GM21447 (cell line): ENCODE results near the gene NDFIP2.

ENCODE experiments used
- ATAC-seq: cut with Tn5 transposase; IDR thresholded peaks from one replicate; pipeline ENCODE4 v1.9.1; 2021; ENCODE audit not compliant: unreplicated experiment

Gene NDFIP2

DNA sequence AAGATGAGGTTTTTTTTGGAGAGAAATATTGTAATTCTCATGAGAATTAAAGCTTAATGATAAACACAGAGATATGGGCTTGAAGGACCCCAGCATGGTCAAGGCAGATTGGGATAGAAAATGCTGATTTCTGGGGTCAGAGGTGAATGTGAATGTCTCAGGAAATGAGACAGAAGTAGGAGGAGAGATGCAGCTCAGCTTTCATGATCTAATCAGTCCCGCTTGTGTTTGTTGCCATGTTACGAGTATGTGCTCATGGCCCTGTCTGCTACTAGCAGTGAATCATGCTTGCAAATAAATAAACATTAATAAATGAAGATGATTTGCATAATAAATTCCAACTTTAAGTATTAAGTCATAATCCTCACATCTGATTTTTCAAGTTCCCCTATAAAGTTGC is 23.0 kb upstream of the NDFIP2 start:
- no peak for ATAC-seq

DNA sequence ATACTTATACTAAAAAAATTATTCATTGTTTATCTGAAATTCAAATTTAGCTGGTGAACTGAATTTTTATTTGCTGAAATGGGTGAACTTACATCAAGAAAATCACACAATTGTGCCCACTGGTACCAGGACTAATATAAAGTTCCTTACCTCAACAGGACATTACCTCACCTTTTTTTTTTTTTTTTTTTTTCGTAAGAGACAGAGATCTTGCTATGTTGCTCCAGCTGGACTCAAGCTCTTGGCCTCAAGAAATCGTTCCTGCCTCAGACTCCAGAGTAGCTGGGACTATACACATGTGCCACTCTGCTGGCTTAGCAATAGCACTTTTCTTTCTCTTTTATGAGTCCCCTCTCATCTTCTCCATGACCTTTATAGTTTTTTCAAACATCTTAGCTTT is 22.5 kb upstream of the NDFIP2 start:
- ATAC-seq = no peak

DNA sequence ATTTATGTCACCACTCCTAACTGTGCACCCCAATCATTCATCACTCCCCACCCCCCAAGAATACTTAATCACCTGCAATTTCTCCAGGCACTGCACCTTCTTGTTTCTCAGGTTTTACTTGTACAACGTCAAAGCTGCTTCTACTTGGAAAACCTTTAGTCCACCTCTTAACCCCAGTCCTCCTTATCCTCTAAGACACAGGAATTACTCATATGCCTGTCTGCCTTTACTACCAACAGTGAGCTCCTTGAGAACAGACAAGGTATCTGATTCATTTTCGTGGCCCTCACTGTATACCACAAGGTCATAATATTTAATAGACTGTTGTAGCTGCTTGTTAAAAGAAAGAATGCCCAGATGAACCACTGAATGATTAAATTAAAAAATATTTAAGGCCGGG is 21.0 kb upstream of the NDFIP2 start:
- ATAC-seq = no peak

DNA sequence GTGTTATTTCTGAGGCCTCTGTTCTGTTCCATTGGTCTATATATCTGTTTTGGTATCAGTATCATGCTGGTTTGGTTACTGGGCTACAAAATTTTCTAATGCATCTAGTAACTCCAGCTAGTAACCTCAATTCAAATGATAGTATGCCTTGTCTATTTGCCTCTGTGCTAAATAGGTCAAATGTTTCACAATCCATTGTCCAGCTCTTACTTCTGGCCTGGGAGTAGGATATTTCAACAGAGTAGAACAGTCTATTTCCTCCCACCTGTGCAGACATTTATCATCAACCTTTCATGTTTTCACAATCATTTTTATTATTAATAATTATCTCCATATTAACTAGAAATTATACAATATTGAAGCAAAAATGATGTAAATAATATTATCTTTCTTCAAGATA is 18.1 kb upstream of the NDFIP2 start:
- no peak for ATAC-seq

DNA sequence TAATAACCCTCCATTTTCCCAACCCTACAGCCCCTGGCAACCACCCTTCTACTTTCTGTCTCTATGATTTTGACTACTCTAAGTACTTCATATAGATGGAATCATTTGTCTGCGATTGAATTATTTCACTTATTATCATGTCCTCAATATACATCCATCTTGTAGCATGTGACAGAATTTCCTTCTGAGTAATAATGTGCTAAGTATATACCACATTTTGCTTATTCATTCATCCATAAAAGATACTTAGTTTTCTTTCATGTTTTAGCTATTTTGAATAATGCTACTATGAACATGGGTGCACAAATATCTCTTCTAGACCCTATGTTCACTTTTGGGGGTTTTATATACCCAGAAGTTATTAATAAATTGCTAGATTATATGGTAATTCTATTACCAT is 17.4 kb upstream of the NDFIP2 start:
- no peak for ATAC-seq

DNA sequence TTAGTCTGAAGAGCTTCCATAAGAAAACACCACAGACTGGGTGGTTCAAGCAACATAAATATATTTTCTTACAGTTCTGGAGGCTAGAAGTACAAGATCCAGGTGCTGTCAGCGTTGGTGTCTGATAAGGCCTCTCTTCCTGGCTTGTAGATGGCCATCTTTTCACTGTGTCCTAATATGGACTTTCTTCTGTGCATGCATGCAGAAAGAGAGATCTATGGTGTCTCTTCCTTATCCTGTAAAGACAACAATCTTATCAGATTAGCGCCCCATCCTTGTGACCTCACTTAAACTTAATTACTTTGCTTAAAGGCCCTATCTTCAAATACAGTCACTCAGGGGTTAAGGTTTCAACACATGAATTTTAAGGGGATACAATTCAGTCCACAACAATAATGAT is 14.1 kb upstream of the NDFIP2 start:
- no peak for ATAC-seq

DNA sequence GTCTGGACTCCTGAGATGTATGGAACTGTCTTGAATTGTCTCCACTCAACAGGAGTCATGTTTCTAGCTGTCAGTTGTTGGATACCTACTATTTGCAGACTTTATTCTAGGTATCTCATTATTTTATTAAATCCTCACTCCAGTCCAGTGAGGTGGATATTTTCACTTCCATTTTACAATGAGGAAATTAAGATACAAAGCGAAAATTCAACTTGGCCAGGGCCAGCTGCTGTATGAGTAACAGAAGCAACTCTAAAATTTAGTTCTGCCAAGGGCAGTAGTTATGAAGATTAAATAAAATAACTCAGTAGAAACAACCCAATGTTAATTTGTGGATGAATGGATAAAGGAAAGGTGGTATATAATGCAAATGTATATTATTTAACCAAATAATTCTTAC is 12.6 kb upstream of the NDFIP2 start:
- no peak for ATAC-seq

DNA sequence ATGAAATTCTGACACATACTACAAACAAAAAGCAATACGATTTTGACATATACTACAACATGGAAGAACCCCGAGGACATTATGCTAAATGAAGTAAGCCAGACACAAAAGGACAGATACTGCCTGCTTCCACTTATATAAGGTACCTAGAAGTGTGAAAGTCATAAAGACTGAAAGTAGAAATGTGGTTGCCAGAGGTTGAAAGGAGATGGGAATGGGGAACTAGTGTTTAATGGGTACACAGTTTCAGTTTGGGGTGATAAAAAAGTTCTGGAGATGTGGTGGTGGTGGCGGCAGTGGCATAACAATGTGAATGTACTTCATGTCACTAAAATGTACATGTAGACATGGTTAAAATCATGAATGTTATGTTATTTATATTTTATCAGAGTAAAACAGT is 12.1 kb upstream of the NDFIP2 start:
- ATAC-seq = no peak

DNA sequence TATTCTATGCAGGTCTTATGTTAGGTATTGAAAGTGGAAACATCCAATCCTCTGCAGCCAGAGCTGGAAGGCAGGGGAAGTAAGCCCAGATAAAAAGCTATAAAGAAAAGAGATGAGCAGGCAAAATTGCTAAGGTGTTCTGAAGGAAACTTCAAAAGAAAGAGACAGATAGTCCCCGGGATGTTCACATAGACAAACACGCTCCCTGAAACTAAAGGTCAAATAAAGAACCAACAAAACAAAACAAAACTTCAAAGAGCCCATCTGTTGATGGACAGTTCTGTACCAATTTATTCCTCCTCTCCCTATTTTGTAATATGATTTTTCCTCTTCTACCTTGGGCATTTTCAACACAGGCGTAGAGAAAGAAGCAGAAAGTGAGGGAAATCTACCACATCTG is 11.3 kb upstream of the NDFIP2 start:
- ATAC-seq = no peak

DNA sequence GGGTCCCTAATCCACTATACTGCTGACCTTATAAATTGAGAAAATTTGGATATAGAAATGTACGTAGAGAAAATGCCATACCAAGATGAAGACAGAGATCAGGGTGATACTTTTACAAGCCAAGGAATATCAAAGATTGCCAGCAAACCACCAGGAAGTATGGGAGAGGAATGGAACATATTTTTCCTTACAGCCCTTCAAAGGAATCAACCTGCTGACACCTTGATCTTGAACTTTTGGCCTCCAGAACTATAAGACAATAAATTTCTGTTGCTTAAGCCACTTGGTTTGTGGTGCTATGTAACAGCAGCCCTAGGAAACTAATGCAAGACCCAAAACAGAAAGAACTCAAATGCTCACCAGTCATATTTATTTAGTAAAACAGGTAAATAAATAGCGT is 10.3 kb upstream of the NDFIP2 start:
- no peak for ATAC-seq

DNA sequence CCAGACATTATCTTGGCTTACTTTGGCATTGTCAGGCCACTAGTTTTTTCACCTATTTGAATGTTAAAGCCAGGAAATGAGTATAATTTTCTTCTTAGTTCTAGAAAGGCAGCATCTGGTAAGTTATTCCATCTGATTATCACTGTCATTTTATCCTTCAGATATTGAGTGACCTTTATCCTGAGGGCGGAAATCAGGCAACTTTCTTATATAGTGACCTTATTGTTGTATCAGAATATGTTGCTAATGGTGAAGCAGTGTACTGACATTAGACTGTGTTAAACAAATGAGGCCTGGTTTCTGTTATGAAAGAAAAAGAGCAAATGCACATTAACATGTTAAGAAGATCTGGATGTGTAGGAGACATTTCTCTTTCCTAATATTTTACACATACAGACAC is 5.4 kb upstream of the NDFIP2 start:
- ATAC-seq = no peak

DNA sequence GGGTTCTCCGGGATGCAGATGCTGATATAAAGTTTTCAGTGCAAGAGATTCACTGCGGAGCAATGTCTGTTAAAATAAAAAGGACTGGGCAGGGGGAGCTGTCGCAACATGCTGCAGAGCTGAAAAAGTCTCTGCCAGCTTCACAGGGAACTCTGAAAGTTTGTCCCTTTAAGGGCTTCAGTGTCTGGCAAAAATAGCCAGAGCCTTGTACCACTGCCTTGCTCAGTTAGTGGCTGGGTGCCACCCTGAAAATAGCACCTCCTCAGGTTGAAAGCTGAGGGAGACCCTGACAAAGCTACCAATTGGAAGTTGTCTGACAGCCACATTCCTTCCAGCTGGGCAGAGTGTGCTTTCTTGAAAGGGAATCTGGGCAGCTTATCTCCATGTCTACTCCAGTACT is 3.0 kb upstream of the NDFIP2 start:
- ATAC-seq = no peak

DNA sequence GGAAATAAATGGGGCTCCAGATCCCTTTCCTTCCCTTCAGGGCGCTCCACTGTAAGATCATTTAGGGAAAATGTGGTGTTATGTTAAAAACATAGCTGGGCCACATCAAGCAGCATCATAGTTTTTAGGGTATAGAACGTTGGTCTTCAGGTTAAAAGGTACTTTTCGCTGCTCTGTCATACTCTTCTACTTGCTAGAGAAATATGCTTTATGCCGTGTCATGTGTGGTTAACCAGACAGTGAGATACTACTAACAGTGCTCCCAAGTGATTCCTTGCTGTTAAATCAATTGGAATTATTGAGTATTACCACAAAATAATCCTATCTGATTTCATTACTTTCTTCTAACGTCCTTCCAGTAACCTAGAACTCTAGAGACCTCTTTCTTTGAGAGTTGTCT is 1.1 kb upstream of the NDFIP2 start:
- ATAC-seq = no peak

DNA sequence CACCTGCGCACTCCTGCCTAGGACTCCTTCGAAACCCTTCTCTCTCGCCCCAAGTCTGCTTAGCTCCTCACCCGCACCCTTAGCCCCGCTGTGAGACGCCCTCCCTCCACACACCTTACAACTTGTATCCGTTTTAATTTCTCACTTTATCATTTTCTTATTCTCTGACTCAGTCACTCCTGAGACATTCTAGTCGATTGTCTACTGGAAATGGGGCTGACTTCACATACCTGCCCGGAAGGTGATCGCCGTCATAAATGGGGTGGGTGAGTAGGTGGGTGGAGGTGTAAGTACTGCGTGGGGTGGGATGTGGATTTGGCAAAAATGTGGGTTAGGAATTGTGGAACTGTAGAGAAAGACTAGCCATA is 714 bp downstream of the NDFIP2 start:
- ATAC-seq = peak; percentile 33

DNA sequence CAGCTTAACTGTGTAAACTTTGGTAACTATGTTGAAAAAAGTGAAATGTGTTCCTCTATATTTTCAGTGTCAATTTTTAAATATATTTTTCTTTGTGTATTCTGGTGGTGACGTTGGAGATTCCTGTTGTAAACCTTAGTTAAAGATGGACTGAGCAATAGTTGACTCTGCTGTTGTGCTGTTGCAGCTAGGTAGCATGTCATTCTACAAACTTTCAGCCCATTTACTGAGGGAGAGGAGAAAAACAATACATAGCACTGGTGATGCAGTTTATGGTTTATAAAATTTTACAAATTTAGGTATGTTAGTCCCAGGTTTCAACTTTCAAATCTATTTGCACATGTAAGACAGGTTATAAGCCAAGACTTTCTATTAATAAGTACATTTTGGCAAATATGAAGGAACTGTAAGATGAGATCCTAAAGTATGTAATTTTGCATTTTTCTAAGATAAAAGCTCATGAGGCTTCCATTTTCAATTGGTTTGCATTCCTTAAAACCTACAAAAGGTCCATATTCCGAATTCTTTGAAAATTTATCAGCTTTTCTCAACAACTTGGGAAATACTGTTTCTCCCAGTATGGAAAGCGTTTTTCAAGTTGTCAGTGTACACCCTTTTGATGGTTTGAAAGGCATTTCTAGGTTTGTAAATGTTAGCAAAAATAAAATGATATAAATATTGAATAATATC is 1.5 kb downstream of the NDFIP2 start:
- no peak for ATAC-seq

DNA sequence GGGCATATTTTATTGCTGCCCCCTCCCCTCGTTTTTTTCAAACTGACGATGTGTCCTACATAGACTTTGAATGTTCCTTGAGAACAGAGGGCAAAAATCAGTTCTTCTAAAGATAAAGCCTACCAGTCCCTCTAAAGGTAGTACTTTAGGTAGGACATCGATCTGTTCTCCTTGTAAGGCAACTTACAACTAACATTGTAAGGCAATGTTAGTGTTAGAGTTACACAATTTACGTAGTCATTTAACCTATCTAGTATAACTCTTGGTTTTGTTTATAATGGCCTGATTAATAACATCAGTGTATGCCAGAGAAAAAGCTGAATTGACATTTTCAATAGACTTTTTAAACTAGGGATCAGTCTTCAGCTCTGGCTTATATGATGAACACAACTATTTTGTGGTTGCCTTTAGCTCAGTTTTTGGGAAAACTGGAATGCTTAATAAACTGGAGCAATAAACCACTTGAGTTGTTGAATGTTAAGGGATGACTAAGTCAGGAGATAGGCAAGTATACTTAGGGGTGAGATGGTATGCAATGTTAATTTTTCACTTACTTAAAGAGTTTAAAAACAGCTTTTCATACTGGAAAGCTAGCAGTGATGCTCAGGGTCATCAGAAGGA is 2.2 kb downstream of the NDFIP2 start:
- ATAC-seq = no peak

DNA sequence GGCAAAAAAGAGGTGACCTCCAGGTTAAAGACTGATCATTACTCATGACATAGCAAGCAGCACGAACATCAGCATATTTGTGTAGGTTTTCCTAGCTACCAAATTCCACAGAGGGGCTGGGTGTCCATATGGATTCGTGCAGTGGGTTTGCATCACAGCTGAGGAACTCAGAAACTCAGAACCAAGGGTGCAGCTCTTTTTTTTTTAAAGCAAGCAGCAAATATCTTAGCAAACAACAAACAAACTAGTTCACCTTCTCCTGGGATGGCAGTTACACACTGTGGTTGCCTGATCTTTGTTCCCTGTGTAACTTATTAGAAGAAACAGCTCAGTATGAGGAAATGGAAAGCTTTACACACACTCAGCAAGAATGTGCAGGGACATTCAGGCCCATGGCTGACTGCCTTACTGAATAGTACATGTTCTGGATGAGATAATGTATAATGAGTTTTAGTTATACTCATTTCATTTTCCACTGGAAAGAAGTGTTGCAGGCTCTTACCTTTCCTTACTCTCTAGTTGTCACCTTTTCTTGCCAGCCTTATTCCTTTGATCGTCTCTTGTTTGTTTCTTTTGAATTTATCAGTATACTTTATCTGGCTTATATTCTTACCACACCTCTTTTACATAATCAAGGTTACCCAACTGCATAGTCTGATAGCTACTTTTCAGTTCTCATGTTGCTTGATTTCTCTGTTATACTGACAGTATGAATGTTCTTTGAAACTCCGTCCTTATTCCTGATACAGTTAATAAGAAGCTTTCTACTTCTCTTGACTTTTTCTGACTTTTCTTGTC is 4.3 kb downstream of the NDFIP2 start:
- no peak for ATAC-seq

DNA sequence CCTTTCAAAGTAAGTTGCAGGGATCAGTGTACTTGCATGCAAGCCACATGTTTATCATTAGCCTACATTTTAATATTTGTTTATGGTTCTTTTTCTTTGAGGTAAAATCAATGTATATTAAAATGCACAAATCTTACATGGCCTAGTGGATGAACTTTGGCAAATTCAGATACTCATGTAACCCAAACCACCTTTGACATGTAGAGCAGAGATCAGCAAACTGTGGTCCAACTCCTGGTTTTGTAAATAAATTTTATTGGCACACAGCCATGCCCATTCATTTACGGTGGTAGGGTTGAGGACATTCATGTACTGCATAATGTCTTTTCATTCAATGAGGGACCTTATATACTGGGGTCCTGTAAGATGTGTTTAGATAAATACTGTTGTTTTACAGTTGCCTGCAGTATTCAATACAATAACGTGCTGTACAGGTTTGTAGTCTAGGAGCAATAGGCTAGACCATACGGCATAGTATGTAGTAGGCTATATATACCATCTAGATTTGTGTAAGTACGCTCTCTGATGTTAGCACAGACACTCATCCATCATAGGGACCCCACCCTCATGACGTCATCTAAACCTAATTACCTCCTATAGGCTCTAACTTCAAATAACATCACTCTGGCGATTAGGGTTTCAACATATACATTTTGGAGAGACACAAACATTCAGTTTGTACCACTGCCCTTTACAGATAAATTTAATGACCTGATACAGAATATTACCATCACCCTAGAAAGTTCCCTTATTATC is 5.7 kb downstream of the NDFIP2 start:
- ATAC-seq = no peak

DNA sequence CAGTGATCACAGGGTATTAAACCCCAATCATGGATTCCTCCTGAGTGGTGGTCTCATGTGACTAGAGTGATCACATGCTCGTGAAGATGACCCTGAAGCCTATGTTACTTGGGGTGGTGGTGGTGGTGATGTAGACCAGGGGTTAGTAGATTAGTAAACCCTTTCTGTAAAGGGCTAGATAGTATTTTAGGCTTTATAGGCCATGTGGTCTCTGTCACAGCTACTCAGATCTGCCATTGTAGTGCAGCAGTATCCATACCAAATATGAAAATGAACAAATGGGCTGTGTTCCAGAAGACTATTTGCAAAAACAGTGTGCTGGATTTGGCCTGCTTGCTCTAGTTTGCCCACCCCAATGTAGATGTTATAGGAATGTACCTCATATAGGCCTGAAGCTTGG is 9.4 kb downstream of the NDFIP2 start:
- ATAC-seq = no peak

DNA sequence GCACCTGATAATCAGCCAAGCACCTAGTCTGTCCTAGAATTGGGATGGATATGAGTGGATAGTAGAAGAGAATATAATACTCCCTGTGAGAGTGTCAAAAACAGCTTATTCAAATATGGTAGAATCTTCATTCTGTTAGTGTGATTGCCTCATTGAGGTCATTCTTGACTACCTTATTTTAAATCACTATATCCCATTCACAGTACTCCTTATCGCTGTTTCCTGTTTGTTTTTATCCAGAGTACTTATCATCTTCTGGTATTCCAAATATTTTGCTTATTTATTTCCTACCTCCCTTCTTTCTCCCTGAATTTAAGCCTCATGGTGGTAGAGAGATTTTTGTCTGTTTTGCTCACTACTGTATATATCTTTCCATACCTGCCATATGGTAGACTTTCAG is 9.9 kb downstream of the NDFIP2 start:
- no peak for ATAC-seq

DNA sequence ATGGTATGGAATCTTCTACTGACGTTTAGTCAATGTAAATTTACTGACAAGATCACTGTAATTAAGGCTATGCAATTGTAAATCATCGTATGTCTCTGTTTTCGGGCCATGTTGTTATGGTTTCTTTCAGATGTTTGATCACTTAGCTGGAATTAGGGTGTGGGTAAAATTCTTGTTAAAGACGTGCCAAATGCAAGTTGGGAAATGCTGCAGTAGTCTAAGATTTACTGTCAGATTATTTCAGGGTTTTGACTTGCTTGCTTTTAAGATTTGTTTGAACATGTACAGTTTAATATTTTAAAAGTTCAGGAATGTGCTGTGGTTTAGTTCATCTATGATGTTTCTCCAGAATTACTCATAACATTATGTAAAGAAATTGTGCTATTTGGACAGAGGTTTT is 10.8 kb downstream of the NDFIP2 start:
- no peak for ATAC-seq

DNA sequence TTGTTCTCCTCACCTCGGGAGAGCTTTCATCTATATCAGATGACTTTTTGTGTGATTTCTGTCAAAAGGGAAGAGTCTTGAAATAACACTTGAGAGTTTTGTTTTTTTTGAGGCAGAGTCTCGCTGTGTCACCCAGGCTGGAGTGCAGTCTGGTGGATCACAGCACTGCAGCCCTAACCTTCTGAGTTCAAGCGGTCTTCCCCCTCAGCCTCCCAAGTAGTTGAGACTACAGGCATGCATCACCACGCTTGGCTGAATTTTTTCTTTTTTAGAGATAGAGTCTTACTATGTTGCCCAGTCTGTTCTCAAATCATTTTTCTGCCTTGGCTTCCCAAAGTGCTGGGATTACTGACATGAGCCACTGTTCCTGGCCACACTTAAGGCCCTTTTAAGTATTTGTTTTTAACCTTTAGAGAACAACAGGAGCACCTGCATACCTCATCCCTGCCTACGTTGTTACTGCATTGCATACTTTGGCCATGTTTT is 11.4 kb downstream of the NDFIP2 start:
- ATAC-seq = no peak
